ENCODE data around the gene GREB1.
A peak's percentile ranks its signal among the peaks of the same experiment; 100 is the strongest.

GREB1 gene

GRCh38 chr2:11662882-11663281, 129.0 kb downstream of the GREB1 start:
- DNase-seq (ENCODE audit: low spot score) = no peak

DNA sequence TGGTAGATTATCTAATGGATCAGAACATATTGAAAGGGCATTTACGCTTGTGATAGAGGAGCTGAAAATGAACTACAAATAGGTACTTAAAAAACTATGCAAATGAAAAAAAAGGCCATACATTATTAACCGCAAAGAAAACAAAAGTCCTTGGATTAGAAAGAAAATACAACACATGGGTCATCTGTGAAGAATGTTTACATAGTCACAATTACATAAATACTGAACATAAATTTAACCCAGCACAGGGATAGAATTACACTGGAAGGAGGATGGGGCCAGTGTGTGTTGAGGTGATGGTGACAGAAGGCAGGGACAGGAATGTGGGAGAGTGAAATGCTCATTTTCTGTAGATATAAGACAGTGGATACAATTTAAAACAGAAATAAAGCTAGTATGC, 129.6 kb downstream of the GREB1 start:
- no peak for DNase-seq (ENCODE audit: low spot score)

DNA sequence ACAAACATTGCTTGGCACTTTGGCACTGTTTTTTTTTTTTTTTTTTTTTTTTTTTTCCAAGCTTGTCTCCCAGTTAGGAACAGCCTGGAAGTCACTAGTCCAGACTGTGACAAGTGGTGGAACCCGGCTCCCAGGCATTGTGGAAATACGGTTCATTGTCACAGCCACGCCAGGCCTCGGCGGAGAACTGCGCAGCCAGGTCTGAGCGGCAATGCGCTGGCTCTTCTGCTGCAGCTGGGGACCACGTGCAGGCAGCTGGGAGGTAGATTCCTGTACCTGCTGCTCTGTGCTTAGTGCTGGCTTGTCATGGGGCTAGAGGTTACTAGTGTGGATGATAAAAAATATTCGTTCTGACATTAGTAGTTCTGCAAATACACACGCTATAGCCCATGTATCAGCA, 131.2 kb downstream of the GREB1 start:
- no peak for DNase-seq (ENCODE audit: low spot score)

DNA sequence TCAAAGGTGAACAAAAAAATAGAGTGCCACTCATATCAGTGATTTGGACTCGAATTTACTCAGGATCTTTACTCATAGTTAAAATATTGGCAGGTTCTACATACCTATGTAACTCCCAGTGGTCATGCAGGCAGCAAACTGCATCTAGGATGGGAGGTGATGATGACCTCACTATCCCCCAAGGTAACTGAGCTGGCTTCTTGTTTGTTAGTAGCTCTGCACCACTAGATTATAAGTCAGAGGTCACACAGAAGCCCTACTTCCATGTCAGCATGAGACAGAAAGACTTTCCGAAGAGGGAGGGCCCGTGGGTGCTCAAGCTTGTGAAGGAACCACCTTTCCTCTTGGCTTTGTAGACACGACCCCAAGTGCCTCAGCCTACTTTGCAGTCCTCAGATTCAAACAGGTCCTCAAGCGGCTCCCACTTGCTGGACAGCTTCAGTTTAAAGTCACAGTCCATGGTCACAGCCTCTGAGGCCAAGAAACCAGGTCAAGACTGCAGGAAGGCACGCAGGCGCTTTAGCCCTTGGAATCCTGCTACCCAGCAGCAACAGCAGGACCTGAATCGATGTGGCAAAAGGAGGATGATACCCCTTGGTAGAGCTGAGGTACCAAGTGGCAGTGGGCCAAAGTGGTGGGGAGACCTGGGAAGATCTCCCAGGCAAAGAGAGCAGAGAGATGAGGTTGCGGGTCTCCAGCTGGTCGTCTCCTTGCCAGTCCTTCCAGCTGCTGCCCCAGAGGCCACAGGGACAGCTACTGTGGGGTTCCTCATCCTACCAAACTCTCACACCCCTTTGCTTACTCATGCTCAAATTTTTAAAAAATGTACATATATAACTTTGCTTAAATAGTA, 131.9 kb downstream of the GREB1 start:
- no peak for DNase-seq (ENCODE audit: low spot score)

DNA sequence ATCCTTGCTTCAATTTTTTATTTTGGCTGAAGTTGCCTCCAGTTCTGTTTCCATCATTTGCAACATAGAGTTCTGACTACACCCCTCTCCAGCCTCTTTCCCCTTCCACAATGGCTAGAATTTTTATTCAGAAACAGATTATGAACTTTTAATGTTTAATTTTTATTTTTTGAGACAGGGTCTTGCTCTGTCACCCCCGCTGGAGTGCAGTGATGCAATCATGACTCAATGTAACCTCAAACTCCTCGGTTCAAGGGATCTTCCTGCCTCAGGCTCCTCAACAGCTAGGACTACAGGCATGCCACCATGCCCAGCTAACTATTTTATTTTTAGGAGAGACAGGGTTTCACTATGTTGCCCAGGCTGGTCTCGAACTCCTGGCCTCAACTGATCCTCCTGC, 133.3 kb downstream of the GREB1 start:
- DNase-seq (ENCODE audit: low spot score) = no peak

DNA sequence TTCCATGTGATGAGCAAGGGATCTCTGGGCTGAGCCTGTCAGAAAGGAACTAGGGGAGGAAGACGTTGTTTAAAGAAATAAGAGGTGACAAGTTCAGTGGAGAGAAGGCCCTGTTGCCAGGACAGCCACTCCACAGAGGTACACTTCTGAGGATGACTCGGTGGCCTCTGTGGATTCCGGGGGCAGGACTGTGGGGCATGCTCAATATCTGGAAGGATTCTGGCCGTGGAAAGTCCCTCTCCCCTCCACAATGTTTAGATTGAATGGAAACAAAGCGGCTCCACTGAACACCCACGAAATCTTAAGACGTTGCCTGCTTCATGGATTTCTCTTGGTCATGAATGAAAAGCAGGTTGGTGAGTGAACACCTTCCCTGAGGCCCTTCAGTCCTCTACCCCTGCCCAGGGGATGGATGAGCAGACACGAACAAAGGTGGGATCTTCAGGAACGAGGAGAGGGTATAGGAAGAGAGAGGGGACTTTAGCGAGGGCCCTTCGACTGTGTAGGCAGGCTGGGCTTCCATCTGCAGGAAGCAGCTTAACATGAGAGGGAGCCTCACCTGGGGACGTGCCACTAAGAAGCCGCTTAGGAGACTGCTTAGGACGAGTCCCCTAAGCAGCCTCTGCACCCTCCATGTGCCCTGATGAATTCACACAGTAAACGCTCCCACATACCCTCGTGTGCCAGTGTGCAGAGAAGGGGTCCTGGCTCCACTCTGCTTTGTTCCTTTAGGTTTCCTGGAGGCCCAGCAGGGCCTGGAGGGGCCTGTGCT, 134.2 kb downstream of the GREB1 start:
- DNase-seq (ENCODE audit: low spot score) = no peak

DNA sequence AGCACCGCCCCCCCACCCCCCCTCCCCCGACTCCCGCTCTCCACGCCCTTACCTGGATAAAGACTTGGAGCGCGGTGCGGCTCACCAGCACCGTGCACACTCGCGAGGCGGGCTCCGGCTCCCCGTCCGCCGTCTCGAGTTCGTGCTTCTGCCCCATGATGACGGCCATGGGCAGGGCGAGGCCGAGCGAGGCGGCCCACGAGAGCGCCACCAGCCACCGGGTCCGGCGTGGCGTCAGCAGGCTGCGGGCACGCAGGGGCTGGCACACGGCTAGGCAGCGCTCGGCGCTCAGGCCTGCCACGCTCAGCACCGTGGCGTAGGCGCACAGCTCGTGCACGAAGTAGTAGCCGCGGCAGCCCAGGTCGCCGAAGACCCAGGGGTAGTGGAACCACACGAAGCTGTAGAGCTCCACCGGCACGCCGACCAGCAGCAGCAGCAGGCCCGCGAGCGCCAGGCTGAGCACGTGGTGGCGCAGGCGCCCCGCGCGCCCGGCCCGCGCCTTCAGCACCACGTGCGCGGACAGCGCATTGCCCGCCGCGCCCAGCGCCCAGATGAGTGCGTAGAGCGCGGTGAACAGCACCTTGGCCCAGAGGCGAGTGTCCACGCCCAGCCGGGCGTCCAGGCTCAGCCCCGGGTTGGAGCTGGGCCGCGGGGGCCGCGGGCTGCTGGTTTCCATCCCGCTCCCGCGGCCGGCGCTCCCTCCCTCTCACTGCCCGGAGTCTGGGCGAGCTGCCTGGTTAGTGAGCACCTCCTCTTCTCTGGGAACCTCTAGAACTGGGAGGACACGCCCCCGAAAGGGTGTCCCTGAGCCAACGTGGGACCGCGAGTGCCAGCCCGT, 135.8 kb downstream of the GREB1 start, which contains the start of gene NTSR2:
NTSR2 (minus strand) TSS at position 742 of the 838 bp plus-strand sequence; CDS start at position 676, 66 bp downstream.
- peak; percentile 67 for DNase-seq (ENCODE audit: low spot score)

- DNase-seq (ENCODE audit: low spot score) = no peak
Observed at GRCh38 chr2:11672407-11672806, 138.6 kb downstream of the GREB1 start.

GRCh38 chr2:11674983-11675382, 141.1 kb downstream of the GREB1 start:
- no peak for DNase-seq (ENCODE audit: low spot score)

GRCh38 chr2:11675423-11676112, 141.7 kb downstream of the GREB1 start:
- DNase-seq (ENCODE audit: low spot score) = no peak

DNA sequence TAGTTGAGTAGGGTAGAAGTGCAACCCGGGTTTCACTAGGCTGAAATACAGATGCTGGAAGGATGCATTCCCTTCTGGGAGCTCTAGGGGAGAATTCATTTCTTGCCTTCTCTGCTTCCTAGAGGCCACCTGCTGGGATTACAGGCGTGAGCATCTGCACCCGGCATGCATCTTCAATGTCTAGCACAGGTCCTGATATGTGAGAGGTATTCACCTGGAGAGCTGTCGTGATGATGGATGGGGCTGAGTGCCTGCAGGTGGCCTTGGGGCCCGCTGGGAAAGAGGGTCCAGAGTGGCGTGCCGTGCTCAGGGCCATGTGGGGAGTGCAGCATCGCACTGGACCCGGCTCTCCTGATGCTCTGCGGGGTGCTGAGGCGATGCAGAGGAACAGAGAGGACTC, 142.8 kb downstream of the GREB1 start:
- DNase-seq (ENCODE audit: low spot score) = no peak

GRCh38 chr2:11677136-11678055, 143.6 kb downstream of the GREB1 start:
- DNase-seq (ENCODE audit: low spot score) = peak; percentile 55

- no peak for DNase-seq (ENCODE audit: low spot score)
Observed at GRCh38 chr2:11678306-11678960, 144.6 kb downstream of the GREB1 start.

DNA sequence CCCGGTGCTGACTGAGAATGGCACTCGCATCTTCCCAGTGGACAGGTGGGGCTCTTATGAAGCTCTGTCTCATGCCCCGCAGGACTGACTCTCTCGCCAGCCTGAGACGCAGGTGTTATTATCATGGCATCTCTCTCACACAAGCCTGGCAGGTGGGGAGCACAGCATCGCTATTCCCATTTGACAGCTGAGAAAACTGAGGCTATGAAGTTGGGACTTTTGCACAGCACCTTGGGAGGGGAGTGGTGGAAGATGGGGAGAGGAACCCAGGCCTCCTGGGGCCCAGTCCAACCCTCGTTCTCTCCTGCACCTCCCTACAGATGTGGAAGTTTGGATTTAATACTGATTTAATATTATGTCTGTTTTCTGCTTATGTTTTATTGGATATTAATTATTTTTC, 145.2 kb downstream of the GREB1 start:
- no peak for DNase-seq (ENCODE audit: low spot score)

- DNase-seq (ENCODE audit: low spot score) = no peak
Observed at GRCh38 chr2:11679486-11680181, 145.8 kb downstream of the GREB1 start.

- no peak for DNase-seq (ENCODE audit: low spot score)
Observed at GRCh38 chr2:11680182-11680900, 146.5 kb downstream of the GREB1 start.

GRCh38 chr2:11680901-11681721, 147.3 kb downstream of the GREB1 start:
- DNase-seq (ENCODE audit: low spot score) = no peak

Measured in putamen (tissue), 1 donor.